GOT3 (cell line): Measurements from ENCODE around the gene MEIOSIN.
"Not testable (repeated sequence)": the region's sequence is repeated elsewhere in the genome, so short reads cannot be mapped to it uniquely, and the experiment has no call there.

Experiments
- DNase-seq: peaks from one replicate; lab custom pipeline; 2025; ENCODE audit warnings: mixed read lengths; lab: John Stamatoyannopoulos, UW

Gene MEIOSIN

GRCh38 chr19:45720065-45720464, 13.2 kb upstream of the MEIOSIN start:
- DNase-seq = not testable (repeated sequence)

GRCh38 chr19:45728683-45729082, 4.6 kb upstream of the MEIOSIN start:
- not testable (repeated sequence) for DNase-seq

DNA sequence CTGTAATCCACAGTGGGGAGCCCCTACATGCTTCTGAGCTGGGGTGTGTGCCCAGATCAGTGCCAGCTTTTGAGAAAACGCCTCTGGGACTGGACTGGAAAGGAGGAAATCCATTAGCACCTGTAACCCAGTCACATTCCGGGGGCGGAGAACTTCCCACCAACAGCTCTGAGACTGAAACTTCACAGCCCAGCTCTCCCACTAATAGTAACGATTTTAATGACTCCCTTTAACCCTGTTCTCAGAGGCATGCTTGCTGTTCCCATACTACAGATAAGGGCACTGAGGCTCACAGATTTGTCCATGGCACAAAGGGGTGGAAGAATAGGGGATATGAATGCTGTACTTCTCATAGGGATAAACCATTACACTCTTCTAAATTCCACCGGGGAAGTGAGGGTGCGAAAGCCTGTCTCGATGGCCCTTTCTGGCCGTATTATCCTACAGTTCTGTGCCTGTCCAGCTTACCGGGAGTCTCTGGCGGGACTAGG, 3.4 kb upstream of the MEIOSIN start:
- no peak for DNase-seq

GRCh38 chr19:45730368-45731288, 2.6 kb upstream of the MEIOSIN start, which contains the start of gene FBXO46:
Gene FBXO46 (minus strand): TSS chr19:45730896. CDS start chr19:45713495, 17,401 bp downstream.
- peak; percentile 86 for DNase-seq

DNA sequence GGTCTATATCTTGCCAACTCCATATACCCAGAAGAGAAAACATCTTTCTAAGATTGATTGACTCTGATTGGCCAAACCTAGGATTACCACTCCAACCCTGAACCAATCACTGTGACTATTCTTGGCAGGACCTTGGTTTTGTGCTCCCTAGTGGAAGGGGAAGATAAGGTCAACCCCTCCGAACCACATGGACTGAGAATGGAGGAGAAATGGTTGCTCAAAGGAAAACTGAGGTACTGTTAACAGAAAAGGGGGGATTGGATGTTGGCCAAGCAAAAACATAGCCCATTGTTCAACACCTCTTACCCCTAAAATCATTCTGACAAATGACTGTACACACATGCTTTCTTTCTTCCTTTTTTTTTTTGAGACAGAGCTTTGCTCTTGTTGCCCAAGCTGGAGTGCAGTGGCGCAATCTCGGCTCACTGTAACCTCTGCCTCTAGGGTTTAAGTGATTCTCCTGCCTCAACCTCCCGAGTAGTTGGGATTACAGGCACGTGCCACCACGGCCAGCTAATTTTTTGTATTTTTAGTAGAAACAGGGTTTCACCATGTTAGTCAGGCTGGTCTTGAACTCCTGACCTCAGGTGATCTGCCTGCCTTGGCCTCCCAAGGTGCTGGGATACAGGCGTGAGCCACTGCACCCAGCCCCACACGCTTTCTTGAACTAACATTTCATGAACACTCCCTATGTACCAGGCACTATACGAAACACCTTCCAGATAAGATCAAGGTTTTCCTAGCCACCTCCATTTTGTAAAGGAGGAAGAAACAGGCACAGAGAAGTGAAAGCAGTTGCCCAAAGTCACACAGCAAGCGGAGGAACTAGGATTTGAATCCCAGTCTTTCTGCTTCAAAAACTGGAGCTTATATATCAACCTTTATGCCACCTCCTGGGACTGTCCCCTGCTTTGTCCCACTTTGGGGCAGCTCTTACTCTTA, 6.5 kb downstream of the MEIOSIN start:
- no peak for DNase-seq

DNA sequence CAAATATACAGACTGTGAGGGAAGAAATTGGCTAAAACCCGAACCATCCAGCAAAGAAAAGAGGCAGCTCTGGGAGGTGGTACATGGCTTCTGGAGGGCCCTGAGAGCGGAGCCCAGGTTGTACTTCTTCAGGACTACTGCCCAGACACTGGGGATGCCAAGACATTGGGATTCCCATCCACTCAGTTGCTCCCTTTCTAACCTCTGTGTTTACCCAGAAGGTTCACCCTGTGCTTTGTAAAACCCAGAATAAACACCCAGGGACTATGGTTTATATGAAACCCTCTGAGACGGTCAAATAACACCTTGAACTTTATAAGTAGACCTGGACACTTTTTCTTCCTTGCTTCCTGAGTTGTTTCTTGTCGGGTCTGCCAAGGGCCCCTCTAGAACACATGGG, 9.7 kb downstream of the MEIOSIN start:
- DNase-seq = no peak

DNA sequence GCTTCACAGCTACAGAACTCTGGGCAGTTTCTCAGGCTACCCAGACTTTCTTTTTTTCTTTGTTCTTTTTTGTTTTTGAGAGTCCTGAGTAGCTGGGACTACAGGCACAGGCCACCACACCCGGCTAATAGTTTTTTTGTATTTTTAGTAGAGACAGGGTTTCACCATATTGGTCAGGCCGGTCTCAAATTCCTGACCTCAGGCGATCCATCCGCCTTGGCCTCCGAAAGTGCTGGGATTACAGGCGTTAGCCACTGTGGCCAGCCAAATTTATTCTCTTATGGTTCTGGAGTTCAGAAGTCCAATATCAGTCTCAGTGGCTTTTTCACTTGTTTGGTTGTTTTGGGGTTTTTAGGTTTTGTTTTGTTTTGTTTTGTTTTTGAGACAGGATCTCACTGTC, 12.4 kb downstream of the MEIOSIN start:
- DNase-seq = no peak

DNA sequence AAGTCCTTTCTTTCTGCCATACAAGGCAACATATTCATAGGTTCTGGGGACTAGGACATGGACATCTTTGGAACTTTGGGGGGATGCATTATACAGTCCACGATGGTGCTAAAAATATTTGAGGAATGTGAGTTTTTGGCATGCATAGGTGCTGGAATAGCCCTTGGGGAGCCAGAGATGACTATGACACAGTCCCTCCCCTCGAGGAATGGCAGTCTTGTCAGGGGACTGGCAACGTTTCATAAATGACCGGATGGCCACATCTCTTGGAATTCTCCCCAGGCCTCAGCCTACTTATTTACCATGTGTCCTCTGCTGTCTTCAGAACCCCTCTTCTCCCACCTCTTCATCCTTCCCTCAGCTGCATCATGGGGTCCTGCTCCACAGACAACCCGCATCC, 13.6 kb downstream of the MEIOSIN start:
- DNase-seq = no peak

- DNase-seq = no peak
Observed at GRCh38 chr19:45747513-45747912, 14.3 kb downstream of the MEIOSIN start.

GRCh38 chr19:45751483-45751882, 18.2 kb downstream of the MEIOSIN start:
- DNase-seq = not testable (repeated sequence)

DNA sequence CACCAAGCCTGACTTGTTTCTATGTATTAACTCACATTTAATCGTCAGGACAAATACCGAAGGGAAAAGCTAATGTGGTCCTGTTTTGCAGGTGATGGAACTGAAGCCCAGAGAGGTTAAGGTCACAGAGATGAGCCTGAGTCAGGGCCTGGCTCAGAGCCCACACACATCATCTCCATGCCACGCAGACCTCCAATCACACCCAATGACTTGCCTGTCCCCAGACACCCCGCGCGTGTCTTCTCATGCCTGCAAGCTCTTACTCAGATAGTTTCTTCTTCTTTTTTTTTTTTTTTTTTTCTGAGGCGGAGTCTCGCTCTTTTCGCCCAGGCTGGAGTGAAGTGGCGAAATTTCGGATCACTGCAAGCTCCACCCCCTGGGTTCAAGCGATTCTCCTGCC, 19.4 kb downstream of the MEIOSIN start:
- DNase-seq = no peak

DNA sequence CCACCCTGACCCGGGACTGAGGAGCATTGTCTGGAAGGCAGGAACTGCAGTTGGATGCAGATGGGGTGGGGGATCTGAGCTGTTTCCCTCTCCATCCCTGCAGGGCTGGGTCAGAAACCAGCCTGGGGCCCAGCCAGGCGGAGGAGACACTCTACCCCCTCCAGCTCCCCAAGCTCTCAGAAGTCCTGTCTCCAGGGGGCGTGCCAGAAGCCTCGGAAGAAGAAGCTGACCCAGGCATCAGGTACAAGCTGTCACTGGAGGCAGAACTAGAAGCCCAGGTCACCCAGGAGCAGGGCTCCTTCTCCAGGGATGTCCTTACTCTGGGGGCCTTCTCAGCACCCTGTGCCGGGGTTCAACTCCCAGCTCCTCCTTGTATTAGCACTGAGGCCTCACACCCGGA, 20.3 kb downstream of the MEIOSIN start:
- no peak for DNase-seq

GRCh38 chr19:45754323-45754722, 21.1 kb downstream of the MEIOSIN start:
- no peak for DNase-seq

GRCh38 chr19:45757695-45758094, 24.5 kb downstream of the MEIOSIN start:
- no peak for DNase-seq

DNA sequence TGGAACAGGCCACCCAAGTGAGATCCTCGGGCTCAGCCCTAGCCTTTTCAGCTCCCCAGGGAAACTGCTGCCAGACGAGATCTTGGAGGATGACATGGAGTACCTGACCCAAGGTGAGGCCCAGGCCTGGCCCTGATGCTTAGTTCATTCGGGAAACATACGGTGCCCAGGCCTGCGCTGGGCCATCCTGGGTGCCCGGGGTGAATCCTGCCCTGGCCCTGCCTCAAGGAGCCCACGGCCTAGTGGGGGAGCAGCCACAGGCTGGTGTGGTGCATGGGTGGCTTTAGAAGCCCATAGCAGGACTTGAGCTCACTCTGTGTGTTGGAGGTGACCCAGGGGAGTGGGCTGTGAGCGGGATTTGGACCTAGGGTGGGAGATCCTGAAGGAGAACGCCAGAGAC, 25.7 kb downstream of the MEIOSIN start:
- DNase-seq = no peak

DNA sequence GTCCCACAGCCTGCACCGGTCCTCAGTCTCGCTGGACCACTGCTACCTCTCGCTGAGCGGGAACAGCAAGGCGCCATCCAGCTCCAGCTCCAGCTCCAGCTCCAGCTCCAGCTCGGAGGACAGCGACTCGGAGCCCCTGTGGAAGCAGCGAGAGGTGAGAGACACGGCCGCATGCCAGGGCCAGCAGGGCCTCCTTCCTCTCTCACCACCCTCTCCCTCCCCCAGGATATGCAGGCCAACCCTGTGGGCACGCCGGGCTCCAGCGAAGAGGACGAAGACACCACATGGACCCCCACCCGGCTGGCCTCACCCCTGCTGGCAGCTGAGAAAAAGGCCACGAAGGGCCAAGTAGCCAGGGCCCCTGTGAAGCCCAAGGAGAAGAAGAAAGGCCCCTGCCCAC, 28.5 kb downstream of the MEIOSIN start:
- DNase-seq = no peak

- no peak for DNase-seq
Observed at GRCh38 chr19:45762870-45763631, 29.8 kb downstream of the MEIOSIN start.

GRCh38 chr19:45763691-45764294, 30.6 kb downstream of the MEIOSIN start:
- no peak for DNase-seq

GRCh38 chr19:45764475-45764874, 31.2 kb downstream of the MEIOSIN start:
- no peak for DNase-seq

DNA sequence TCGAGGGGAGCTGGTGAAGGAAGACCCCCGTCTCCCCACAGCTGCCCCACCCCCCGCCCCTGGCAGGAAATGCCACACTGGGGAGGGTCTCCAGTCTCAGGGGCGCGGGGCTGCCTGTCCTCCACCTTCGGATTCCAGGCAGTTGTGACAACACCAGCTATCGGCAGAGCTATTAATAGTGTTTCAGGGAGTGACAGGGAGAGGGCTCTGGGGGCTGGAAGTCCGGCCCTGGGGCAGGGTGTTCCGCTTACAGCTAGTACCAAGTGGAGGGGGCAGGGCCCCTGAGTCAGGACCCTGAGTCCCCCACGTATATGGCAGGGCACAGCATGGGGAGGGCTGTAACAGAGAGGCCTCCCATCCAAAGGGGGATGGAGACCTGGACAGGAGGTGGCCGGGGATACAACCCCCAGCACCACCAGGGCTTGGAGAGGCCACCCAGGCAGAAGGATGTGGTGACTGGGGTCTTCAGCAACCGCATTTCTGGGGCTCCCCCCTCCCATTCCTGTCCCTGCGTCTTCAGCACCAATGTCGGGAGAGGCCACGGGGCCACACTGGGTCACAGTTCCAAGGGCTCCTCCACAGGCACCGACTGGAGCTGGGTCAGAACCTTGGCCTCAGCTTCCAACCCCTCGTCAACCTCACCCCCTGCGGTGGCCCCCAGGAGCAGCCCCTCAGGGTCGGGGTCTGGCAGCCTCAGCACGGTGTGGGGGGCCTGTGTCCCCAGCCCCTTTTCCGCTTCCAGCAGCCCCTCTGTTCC, 31.9 kb downstream of the MEIOSIN start:
- no peak for DNase-seq
